IPS-18c (cell line): ENCODE measurements around the gene KCNK15.
"Not testable (repeated sequence)": the region's sequence is repeated elsewhere in the genome, so short reads cannot be mapped to it uniquely, and the experiment has no call there.

ENCODE experiments used
- H3K4me3 ChIP-seq: 2 replicates; pipeline ENCODE4 v1.7.0; 2013; ENCODE audit warnings: low read depth, mild to moderate bottlenecking, low read length, moderate library complexity; ENCODE audit not compliant: insufficient read depth
- H3K9me3 ChIP-seq: one replicate; pipeline ENCODE4 v1.6.1; 2013; ENCODE audit warnings: mild to moderate bottlenecking, low read length, moderate library complexity; ENCODE audit not compliant: control insufficient read depth, insufficient read depth

The KCNK15 gene

GRCh38 chr20:44745598-44746366 is at the start of gene KCNK15:
Gene KCNK15 (plus strand): TSS chr20:44745865. CDS start chr20:44745911, 46 bp downstream.
- peak within 1 kb of the TSS; percentile 65 for H3K4me3 ChIP-seq

GRCh38 chr20:44696315-44696714 is 49.4 kb upstream of the KCNK15 start:
- peaks cover 4% of the 10 kb centered on the region for H3K9me3 ChIP-seq
- H3K4me3 ChIP-seq = no peak overlapping the region

More at GRCh38 chr20:44745598-44746366, at the start of gene KCNK15:
- peaks cover 3% of the 10 kb centered on the region for H3K9me3 ChIP-seq

DNA sequence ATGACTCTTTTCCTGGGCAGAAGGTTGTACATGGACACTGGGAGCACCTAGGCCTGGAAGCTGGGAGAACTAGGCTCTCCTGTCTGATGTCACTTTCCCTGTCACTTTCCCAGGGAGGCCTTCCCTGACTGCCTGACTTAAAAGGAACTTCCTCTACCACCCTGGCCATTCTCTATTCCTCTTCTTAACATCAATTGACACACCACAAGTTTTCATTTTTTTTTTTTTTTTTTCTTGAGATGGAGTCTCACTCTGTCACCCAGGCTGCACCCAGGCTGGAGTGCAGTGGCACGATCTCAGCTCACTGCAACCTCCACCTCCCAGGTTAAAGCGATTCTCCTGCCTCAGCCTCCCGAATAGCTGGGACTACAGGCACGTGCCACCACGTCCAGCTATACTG is 48.6 kb upstream of the KCNK15 start:
- not testable (repeated sequence) for H3K4me3 ChIP-seq, H3K9me3 ChIP-seq

DNA sequence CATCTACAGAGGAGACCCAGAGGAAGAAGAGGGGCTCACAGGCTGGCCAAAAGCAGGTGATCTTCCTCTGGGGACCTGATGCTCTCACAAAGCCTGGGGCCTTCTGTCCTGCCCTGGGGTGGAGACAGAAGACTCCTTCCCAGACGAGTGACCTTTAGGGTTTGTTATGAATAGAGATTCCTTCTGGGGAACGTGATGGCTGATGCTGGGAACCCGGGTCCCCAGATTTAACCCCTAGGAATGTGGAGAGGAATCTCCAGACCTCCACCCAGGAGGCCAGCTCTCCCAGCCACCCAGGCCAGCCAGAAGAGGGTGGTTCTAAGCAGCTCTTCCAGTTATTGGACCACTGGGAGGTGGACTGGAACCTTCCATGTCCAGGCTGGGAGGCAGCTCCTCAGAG is 47.3 kb upstream of the KCNK15 start:
- Histone ChIP-seq H3K4me3 (no peak overlapping the region), H3K9me3 (no peaks in the 10 kb centered on the region)

GRCh38 chr20:44700306-44700705 is 45.4 kb upstream of the KCNK15 start:
- Histone ChIP-seq H3K4me3 (no peak overlapping the region), H3K9me3 (no peaks in the 10 kb centered on the region)

DNA sequence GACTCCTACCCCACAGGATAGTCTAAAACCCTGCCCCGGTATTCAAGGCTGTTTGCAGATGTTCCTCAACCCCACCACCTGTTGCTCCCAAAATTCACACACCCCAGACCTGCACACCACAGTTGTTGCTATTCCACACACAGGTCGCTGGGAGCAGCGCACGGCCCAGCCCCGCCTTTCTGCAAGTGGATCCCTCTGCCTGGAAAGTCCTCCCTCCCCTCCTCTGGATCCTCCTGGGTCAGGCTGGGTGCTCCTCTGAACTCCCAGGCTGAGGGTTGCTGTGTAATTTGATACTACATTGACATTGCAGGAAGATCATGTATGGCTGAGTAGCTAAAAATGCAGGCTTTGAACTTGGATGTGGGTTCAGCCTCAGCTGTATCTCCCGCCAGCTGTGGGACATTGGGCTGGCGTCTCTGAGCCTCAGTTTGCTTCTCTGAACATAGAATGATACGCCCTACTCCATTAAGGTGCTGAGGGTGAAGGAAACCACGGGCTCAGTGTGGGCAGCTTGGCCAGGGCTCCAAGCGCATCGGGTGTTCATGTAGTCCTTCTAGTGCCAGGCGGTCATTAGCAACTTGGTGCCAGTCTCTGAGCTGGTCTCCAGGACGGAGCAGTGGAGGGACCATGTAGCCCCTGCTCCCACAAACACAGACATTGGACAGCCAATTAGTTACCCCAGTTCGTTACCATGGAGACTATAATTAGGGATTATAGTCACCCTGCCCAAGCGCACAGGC is 44.4 kb upstream of the KCNK15 start:
- H3K9me3 ChIP-seq = no peaks in the 10 kb centered on the region
- H3K4me3 ChIP-seq = no peak overlapping the region; the same call in 1 of the 2 replicates

DNA sequence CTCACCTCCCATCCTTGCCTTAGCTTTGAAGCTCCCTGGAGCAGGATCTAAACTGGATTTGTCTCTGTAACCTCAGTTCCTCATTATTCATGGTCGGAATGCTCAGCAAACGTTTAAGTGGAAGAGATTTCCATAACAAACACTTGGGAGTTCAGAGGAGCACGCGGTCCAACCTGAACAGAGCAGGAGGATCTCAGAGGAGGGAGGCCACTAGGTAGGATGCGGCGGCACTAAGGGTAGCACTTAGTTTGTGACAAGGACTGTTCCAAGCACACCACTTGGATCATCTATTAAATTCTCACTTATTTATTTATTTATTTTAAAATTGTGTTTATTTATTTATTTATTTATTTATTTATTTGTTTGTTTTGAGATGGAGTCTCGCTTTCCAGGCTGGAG is 43.8 kb upstream of the KCNK15 start:
- no peak overlapping the region for H3K4me3 ChIP-seq
- H3K9me3 ChIP-seq = no peaks in the 10 kb centered on the region

GRCh38 chr20:44702776-44703175 is 42.9 kb upstream of the KCNK15 start:
- no peak overlapping the region for H3K4me3 ChIP-seq
- no peaks in the 10 kb centered on the region for H3K9me3 ChIP-seq

GRCh38 chr20:44703183-44703925 is 42.3 kb upstream of the KCNK15 start:
- H3K9me3 ChIP-seq = no peaks in the 10 kb centered on the region
- no peak overlapping the region for H3K4me3 ChIP-seq

DNA sequence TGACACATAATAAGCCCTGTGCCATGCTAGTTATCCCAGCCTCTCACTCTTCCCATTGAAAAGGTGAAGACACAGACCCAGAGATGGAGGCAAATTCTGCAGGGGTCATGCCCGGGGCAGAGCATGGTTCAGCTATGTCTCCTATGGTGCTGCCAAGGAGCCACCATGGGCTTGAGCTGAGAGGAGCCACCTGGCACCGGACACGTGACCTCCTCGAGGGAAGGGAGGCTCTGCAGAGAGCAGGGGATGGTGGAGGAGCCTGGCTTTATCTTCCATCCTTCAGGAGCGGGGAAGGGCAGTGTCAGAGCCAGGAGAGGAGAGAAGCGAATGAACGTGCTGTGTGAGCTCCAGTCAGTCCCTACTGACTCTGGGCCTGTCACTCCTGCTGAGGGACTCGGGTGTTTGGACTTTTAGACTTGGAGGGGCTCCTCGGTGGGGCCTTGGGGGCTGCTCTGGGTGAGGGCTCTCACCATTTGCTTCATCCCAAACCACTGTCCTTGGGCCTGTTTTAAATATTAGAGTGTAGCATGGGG is 41.6 kb upstream of the KCNK15 start:
- H3K9me3 ChIP-seq = no peaks in the 10 kb centered on the region

DNA sequence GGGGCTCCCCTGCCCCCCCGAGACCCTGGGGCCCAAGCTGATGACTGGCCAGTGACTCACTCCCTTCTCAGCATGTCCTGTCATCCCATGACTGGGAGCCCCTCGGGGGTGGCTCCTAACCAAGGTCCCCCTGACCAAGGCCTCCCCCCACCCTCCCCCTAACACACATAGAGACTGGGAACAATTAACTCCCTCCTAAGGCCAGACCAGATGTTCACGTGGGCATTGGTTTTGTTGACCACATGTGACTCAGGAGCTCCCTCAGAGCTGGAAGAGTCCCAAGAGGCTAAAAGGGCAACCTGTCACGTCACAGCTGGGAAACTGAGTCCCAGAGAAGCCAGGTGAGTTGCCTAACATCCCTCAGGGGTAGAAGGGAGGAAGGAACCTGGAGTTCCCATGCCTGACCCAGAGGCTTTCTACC is 41.1 kb upstream of the KCNK15 start:
- no peaks in the 10 kb centered on the region for H3K9me3 ChIP-seq
- no peak overlapping the region for H3K4me3 ChIP-seq

More for the DNA sequence above, 41.6 kb upstream of the KCNK15 start:
- no peak overlapping the region for H3K4me3 ChIP-seq

GRCh38 chr20:44705364-44706094 is 40.1 kb upstream of the KCNK15 start:
- Histone ChIP-seq H3K9me3 (no peaks in the 10 kb centered on the region), H3K4me3 (no peak overlapping the region)

DNA sequence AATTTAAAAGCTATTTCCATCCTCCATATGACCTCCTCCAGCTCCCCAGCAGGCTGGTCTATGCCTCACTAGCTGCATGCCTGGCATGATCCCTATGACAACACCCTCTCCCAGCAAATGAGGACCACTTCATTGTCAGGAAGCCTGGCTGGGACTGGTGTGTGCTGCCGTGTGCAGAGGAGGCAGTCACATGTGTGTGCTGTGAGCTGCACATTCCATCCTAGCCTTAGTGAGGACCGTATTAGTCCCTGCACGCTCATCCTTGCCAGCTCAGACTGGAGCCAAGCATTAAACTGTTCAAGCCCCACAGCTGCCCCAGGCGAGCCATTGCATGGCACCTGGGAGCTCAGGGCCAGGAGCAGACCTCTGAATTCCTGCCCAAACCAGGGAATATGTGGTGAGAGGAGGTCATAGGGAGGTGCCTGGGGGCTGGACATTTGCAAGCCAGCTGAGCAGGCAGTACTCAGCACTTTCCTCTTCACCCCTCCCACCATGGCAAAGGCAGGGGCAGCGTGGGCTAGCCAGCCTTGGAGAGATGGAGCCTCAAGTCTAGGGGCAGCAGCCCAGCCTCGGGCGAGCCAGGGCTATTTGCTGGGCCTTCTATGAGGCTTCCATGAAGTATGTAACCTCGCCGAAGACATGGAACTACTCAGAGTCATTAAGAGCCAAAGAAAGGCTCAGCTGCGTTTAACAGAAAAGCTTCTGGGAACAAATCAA is 39.2 kb upstream of the KCNK15 start:
- Histone ChIP-seq H3K9me3 (no peaks in the 10 kb centered on the region), H3K4me3 (no peak overlapping the region)

- no peak overlapping the region for H3K4me3 ChIP-seq
- no peaks in the 10 kb centered on the region for H3K9me3 ChIP-seq
Measured at GRCh38 chr20:44707018-44707579, 38.6 kb upstream of the KCNK15 start.

GRCh38 chr20:44709380-44709779 is 36.3 kb upstream of the KCNK15 start:
- Histone ChIP-seq H3K4me3 (no peak overlapping the region), H3K9me3 (no peaks in the 10 kb centered on the region)

DNA sequence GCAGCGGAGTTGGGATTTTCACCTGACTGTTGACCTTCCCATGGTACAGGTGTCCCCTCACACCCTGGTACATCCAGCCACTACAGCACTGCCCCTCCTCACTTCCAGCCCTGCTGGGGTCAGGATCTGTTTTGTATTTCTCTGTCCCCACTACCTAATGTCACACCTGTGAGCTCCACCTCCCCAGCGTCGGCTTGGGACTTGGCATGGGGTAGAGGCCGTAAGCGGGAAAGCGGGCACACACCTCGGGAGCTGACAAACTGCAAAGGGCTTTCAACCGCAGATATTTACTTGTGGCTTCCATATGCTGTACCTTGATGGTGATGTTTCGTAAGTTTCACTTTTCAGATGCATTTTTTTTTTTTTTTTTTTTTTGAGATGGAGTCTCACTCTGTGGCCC is 35.9 kb upstream of the KCNK15 start:
- H3K4me3 ChIP-seq = no peak overlapping the region
- H3K9me3 ChIP-seq = no peaks in the 10 kb centered on the region
